MCF 10A (cell line): Measurements from ENCODE around the gene RBP5. TPM values are rescaled to one million over a fixed set of nuclear protein-coding genes. Genes with fewer than 3 reads are reported as not detected.

Experiments used
- BruUV-seq: library from RNA; stranded (reverse); fragments of 400-500 nt; replicated peaks from 2 replicates; lab custom pipeline; 2021; lab: Mats Ljungman, UMichigan
- CTCF ChIA-PET: fragments of 300-600 bp; sonication (Branson Sonifier 250); formaldehyde crosslinking; extraction: SDS; loops from one replicate; lab custom pipeline; 2021; ENCODE audit warnings: antibody characterized with exemption, inconsistent platforms; lab: Yijun Ruan, JAX
- POLR2A ChIA-PET: fragments of 300-600, 350-650 bp; sonication (Branson Sonifier 250); formaldehyde crosslinking; extraction: SDS; loops from one replicate; lab custom pipeline; 2020; ENCODE audit warnings: antibody characterized with exemption, inconsistent platforms; lab: Yijun Ruan, JAX
- DNase-seq: peaks from one replicate; pipeline ENCODE4 v3.0.0-alpha.2; 2018; ENCODE audit not compliant: unreplicated experiment
- H3K27ac Mint-ChIP-seq: one replicate; pipeline ENCODE4 v1.8.0; 2022; ENCODE audit warnings: mild to moderate bottlenecking, low read depth, mixed read lengths; ENCODE audit not compliant: unreplicated experiment
- H3K27me3 Mint-ChIP-seq: one replicate; pipeline ENCODE4 v1.8.0; 2022; ENCODE audit warnings: mixed read lengths; ENCODE audit not compliant: insufficient read depth, unreplicated experiment
- H3K36me3 Mint-ChIP-seq: one replicate; pipeline ENCODE4 v1.8.0; 2022; ENCODE audit warnings: mild to moderate bottlenecking, moderate library complexity, mixed read lengths; ENCODE audit not compliant: insufficient read depth, unreplicated experiment
- H3K4me1 Mint-ChIP-seq: one replicate; pipeline ENCODE4 v1.8.0; 2022; ENCODE audit warnings: mixed read lengths; ENCODE audit not compliant: insufficient read depth, unreplicated experiment
- H3K4me3 Mint-ChIP-seq: one replicate; pipeline ENCODE4 v1.8.0; 2022; ENCODE audit warnings: mild to moderate bottlenecking, moderate library complexity, mixed read lengths; ENCODE audit not compliant: unreplicated experiment
- H3K9me3 Mint-ChIP-seq: one replicate; pipeline ENCODE4 v1.8.0; 2022; ENCODE audit warnings: mixed read lengths; ENCODE audit not compliant: unreplicated experiment
- CTCF ChIP-seq: fragments of 200-600 bp; IDR thresholded peaks from one replicate; pipeline ENCODE4 v1.8.0; 2022; ENCODE audit warnings: antibody characterized with exemption, mild to moderate bottlenecking; ENCODE audit not compliant: unreplicated experiment
- intact Hi-C: fragments of 100-400 bp; cut with micrococcal nuclease; formaldehyde crosslinking; loops from 2 replicates; pipeline ENCODE4 v1.14.1; 2022
- total RNA-seq: library from RNA; stranded (reverse); gene quantifications from 2 replicates; pipeline ENCODE4 v1.2.3, GENCODE V29; 2022

The RBP5 gene
- total RNA-seq, 1 experiment from 2014 or later, result not detected

GRCh38 chr12:7136676-7137075, 8.0 kb upstream of the RBP5 start:
- no peak for DNase-seq
- no peaks in the 10 kb centered on the region for H3K9me3 Mint-ChIP-seq
- ChIA-PET CTCF (interaction anchor here (0.7 to 3.8 kb wide), 2 partner anchors 8 to 71 kb away, joined by 4 to 29 read pairs; no protein-coding TSS in a partner anchor), POLR2A (no interaction called here)
- no peak for TF ChIP-seq CTCF
- no peak overlapping the region for H3K4me3 Mint-ChIP-seq
- intact Hi-C loops, result no loop called here
- H3K36me3 Mint-ChIP-seq, result peaks cover 39% of the 10 kb centered on the region
- BruUV-seq, result no TSS peak
- H3K4me1 Mint-ChIP-seq, result no peaks in the 10 kb centered on the region
- H3K27ac Mint-ChIP-seq, result no peak overlapping the region
- H3K27me3 Mint-ChIP-seq, result no peaks in the 10 kb centered on the region

GRCh38 chr12:7136071-7136470, 7.4 kb upstream of the RBP5 start:
- H3K4me1 Mint-ChIP-seq, result no peaks in the 10 kb centered on the region
- H3K27me3 Mint-ChIP-seq, result no peaks in the 10 kb centered on the region
- ChIA-PET POLR2A (no interaction called here), CTCF (interaction anchor here (0.7 to 3.8 kb wide), 3 partner anchors 9 to 70 kb away, joined by 4 to 29 read pairs (median 6); no protein-coding TSS in a partner anchor)
- no peak overlapping the region for H3K27ac Mint-ChIP-seq
- BruUV-seq, result no TSS peak
- intact Hi-C loops, result no loop called here
- no peak overlapping the region for H3K4me3 Mint-ChIP-seq
- DNase-seq, result no peak
- peaks cover 37% of the 10 kb centered on the region for H3K36me3 Mint-ChIP-seq
- no peak for TF ChIP-seq CTCF
- H3K9me3 Mint-ChIP-seq, result no peaks in the 10 kb centered on the region

DNA sequence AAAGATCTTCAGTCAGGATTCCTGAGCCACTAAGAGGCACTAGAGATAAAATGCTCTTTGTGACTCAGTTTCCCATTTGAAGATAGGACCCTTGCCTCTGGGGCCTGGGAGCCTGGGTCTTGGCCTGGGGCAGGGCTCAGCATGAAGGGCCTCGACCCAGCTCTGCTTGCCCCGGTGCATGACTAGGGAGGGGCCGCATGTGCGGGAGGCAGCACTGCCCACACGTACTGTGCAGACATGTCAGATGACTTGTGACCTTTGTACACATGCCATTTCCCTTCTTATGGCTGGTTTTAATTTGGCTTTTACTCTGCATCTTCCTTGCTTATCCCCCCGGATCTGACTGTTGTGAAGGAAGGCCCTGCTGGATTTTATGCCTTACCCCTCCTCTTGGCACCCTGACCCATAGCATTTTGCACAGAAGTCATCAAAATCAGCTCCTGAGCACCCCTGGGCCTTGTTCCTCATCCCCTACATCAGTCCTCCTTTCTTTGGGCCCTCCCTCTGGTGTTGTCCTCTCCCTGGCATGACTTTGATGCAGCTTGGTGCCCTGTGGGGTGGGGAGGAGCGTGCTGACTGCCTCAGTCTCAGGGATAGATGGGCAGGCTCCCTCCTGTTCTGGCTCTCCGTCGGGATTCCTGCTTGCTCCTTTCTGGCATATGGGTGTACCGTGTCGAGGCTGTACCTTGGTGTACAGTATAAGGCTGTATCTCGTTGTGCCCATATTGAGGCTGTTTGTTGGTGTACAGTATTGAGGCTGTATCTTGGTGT, 5.9 kb upstream of the RBP5 start:
- ChIA-PET CTCF (interaction anchor here (0.6 to 3.8 kb wide), 4 partner anchors 11 to 30 kb away, joined by 3 to 29 read pairs (median 4); no protein-coding TSS in a partner anchor), POLR2A (no interaction called here)
- Mint-ChIP-seq H3K4me1 (peaks cover 6% of the 10 kb centered on the region), H3K27me3 (no peaks in the 10 kb centered on the region), H3K9me3 (no peaks in the 10 kb centered on the region), H3K4me3 (no peak overlapping the region), H3K27ac (no peak overlapping the region), H3K36me3 (peaks cover 44% of the 10 kb centered on the region)
- no TSS peak for BruUV-seq
- TF ChIP-seq CTCF, result no peak
- intact Hi-C loops, result no loop called here
- no peak for DNase-seq

GRCh38 chr12:7131502-7131866, 2.8 kb upstream of the RBP5 start:
- DNase-seq, result no peak
- intact Hi-C loops, result no loop called here
- TF ChIP-seq CTCF, result no peak
- POLR2A ChIA-PET, result no interaction called here
- BruUV-seq, result no TSS peak
- H3K36me3 Mint-ChIP-seq, result peaks cover 30% of the 10 kb centered on the region
- no peak overlapping the region for H3K27ac Mint-ChIP-seq
- H3K4me1 Mint-ChIP-seq, result peaks cover 17% of the 10 kb centered on the region
- H3K4me3 Mint-ChIP-seq, result peak overlapping the region; percentile 72
- no peaks in the 10 kb centered on the region for H3K9me3 Mint-ChIP-seq
- CTCF ChIA-PET, result interaction anchor here (0.6 to 1.3 kb wide), 2 partner anchors 13 kb away, joined by 4 to 5 read pairs; no protein-coding TSS in a partner anchor
- no peaks in the 10 kb centered on the region for H3K27me3 Mint-ChIP-seq
